ENCODE data around the gene ODF2. TPM values are rescaled to one million over a fixed set of nuclear protein-coding genes. Genes with fewer than 3 reads are reported as not detected.

The ODF2 gene
- total RNA-seq, 1 experiment from 2014 or later, result 31.9 TPM

DNA sequence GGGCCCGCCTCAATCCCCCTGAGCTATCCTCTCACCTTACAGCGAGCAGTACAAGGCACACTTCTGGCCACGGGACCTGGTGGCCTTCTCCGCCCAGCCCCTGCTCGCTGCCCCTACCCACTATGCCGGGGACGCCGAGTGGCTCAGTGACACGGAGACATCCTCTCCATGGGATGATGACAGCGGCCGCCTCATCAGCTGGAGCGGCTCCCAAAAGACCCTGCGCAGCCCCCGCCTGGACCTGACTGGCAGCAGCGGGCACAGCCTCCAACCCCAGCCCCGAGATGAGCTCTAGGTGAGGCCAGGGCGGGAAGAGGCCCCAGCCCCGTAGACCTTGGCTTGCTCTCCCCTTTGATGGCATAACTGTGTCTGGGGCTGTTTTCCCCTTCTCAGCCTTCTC is 20.2 kb upstream of the ODF2 start:
- POLR2A ChIA-PET, result no interaction called here
- no peak for TF ChIP-seq NFE2L1 (CRISPR knock-in tag; IDR thresholded peaks at IDR 0.05)
- no peak for TF ChIP-seq ZNF263 (CRISPR knock-in tag; IDR thresholded peaks at IDR 0.05; ENCODE audit: low read depth)
- TF ChIP-seq, protein P1, sequence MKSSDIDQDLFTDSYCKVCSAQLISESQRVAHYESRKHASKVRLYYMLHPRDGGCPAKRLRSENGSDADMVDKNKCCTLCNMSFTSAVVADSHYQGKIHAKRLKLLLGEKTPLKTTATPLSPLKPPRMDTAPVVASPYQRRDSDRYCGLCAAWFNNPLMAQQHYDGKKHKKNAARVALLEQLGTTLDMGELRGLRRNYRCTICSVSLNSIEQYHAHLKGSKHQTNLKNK (CRISPR knock-in tag; IDR thresholded peaks at IDR 0.05), result no peak
- no peak for TF ChIP-seq CREM (CRISPR knock-in tag; IDR thresholded peaks at IDR 0.05)
- TF ChIP-seq, protein P2, sequence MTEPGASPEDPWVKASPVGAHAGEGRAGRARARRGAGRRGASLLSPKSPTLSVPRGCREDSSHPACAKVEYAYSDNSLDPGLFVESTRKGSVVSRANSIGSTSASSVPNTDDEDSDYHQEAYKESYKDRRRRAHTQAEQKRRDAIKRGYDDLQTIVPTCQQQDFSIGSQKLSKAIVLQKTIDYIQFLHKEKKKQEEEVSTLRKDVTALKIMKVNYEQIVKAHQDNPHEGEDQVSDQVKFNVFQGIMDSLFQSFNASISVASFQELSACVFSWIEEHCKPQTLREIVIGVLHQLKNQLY (CRISPR knock-in tag; IDR thresholded peaks at IDR 0.05), result no peak
- TF ChIP-seq ATF1 (CRISPR knock-in tag; IDR thresholded peaks at IDR 0.05), result no peak
- TF ChIP-seq, protein P3, sequence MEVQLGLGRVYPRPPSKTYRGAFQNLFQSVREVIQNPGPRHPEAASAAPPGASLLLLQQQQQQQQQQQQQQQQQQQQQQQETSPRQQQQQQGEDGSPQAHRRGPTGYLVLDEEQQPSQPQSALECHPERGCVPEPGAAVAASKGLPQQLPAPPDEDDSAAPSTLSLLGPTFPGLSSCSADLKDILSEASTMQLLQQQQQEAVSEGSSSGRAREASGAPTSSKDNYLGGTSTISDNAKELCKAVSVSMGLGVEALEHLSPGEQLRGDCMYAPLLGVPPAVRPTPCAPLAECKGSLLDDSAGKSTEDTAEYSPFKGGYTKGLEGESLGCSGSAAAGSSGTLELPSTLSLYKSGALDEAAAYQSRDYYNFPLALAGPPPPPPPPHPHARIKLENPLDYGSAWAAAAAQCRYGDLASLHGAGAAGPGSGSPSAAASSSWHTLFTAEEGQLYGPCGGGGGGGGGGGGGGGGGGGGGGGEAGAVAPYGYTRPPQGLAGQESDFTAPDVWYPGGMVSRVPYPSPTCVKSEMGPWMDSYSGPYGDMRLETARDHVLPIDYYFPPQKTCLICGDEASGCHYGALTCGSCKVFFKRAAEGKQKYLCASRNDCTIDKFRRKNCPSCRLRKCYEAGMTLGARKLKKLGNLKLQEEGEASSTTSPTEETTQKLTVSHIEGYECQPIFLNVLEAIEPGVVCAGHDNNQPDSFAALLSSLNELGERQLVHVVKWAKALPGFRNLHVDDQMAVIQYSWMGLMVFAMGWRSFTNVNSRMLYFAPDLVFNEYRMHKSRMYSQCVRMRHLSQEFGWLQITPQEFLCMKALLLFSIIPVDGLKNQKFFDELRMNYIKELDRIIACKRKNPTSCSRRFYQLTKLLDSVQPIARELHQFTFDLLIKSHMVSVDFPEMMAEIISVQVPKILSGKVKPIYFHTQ (CRISPR knock-in tag; IDR thresholded peaks at IDR 0.05), result no peak
- TF ChIP-seq, protein P4, sequence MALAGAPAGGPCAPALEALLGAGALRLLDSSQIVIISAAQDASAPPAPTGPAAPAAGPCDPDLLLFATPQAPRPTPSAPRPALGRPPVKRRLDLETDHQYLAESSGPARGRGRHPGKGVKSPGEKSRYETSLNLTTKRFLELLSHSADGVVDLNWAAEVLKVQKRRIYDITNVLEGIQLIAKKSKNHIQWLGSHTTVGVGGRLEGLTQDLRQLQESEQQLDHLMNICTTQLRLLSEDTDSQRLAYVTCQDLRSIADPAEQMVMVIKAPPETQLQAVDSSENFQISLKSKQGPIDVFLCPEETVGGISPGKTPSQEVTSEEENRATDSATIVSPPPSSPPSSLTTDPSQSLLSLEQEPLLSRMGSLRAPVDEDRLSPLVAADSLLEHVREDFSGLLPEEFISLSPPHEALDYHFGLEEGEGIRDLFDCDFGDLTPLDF (CRISPR knock-in tag; IDR thresholded peaks at IDR 0.05), result no peak
- no peak for TF ChIP-seq FOXK1 (CRISPR knock-in tag; IDR thresholded peaks at IDR 0.05)
- no peak for TF ChIP-seq ZNF232 (CRISPR knock-in tag; IDR thresholded peaks at IDR 0.05)
- TF ChIP-seq ZNF138 (CRISPR knock-in tag; conservative IDR thresholded peaks at IDR 0.05), result no peak
- no peak for TF ChIP-seq JAZF1 (CRISPR knock-in tag; IDR thresholded peaks at IDR 0.05)
- DNase-seq (ENCODE audit: low spot score), result no peak
- Mint-ChIP-seq H3K4me1 (peaks cover 9% of the 10 kb centered on the region), H3K36me3 (no peaks in the 10 kb centered on the region), H3K27ac (no peak overlapping the region), H3K27me3 (ENCODE audit: low read depth) (no peaks in the 10 kb centered on the region; the same call in 1 of the 2 replicates), H3K4me3 (no peak overlapping the region), H3K9me3 (no peaks in the 10 kb centered on the region)
- CTCF ChIA-PET, result interaction anchor here (2.8 kb wide), 1 partner anchor 15 kb away, joined by 17 read pairs; the partner anchor contains the start of gene CERCAM
- ATAC-seq, result no peak

DNA sequence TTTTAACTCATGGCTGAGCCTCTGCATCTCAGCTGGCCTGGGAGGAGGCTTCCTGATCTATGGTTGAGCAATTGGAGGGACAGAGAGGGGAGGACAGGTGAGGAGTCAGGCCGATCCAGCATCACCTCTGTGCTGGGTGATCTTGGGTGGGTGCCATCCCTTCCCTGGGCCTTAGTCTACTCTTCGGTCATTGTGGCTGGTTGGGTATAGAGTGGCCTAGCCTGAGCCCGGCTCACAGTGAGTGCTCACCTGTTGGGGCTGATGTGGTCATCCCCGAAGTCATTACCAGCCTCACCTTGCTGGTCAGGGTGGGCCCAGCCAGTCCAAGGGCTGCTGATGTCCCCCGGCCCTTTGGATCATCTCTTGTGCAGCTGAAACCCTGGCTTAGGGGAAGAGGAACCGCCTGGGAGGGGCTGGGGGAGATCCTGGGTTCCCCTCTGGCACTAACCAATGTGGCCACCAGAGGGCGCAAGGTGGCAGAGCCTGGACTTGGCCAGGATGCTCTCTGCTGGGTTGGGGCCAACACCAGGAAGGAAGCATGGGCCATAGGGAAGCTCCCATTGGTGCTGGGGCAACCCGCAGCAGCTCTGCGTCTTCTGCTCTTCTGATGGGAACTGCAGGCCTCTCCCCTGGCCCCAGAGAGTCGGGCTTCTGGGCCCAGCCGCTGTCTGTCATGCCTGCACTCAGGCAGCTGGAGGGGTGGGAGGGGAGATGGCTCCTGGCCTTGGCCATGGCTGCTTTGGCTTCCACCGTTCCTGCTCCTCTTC is 17.3 kb upstream of the ODF2 start:
- Mint-ChIP-seq H3K9me3 (no peaks in the 10 kb centered on the region), H3K4me3 (no peak overlapping the region), H3K27me3 (ENCODE audit: low read depth) (peaks cover 7% of the 10 kb centered on the region; the same call in 1 of the 2 replicates), H3K36me3 (no peaks in the 10 kb centered on the region), H3K27ac (no peak overlapping the region), H3K4me1 (peaks cover 9% of the 10 kb centered on the region)
- DNase-seq (ENCODE audit: low spot score) (peak; percentile 97), ATAC-seq (peak; percentile 98)
- POLR2A ChIA-PET, result interaction anchor here (1.0 kb wide), 1 partner anchor 113 kb away, joined by 5 read pairs; the partner anchor contains the start of gene SPTAN1
- CTCF ChIA-PET, result interaction anchor here (0.5 to 2.7 kb wide), 77 partner anchors 9 to 607 kb away, joined by 3 to 58 read pairs (median 5); partner anchors contain the start of genes BBLN, CERCAM, ENDOG and GLE1
- TF ChIP-seq, protein P5, sequence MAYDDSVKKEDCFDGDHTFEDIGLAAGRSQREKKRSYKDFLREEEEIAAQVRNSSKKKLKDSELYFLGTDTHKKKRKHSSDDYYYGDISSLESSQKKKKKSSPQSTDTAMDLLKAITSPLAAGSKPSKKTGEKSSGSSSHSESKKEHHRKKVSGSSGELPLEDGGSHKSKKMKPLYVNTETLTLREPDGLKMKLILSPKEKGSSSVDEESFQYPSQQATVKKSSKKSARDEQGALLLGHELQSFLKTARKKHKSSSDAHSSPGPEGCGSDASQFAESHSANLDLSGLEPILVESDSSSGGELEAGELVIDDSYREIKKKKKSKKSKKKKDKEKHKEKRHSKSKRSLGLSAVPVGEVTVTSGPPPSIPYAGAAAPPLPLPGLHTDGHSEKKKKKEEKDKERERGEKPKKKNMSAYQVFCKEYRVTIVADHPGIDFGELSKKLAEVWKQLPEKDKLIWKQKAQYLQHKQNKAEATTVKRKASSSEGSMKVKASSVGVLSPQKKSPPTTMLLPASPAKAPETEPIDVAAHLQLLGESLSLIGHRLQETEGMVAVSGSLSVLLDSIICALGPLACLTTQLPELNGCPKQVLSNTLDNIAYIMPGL (CRISPR knock-in tag; IDR thresholded peaks at IDR 0.05), result peak; percentile 46; the same call in 1 of the 2 replicates
- TF ChIP-seq ETV6 (CRISPR knock-in tag; IDR thresholded peaks at IDR 0.05), result peak; percentile 61; the same call in 1 of the 2 replicates
- TF ChIP-seq, protein P6, sequence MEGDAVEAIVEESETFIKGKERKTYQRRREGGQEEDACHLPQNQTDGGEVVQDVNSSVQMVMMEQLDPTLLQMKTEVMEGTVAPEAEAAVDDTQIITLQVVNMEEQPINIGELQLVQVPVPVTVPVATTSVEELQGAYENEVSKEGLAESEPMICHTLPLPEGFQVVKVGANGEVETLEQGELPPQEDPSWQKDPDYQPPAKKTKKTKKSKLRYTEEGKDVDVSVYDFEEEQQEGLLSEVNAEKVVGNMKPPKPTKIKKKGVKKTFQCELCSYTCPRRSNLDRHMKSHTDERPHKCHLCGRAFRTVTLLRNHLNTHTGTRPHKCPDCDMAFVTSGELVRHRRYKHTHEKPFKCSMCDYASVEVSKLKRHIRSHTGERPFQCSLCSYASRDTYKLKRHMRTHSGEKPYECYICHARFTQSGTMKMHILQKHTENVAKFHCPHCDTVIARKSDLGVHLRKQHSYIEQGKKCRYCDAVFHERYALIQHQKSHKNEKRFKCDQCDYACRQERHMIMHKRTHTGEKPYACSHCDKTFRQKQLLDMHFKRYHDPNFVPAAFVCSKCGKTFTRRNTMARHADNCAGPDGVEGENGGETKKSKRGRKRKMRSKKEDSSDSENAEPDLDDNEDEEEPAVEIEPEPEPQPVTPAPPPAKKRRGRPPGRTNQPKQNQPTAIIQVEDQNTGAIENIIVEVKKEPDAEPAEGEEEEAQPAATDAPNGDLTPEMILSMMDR (IDR thresholded peaks at IDR 0.05), result peak; percentile 98
- TF ChIP-seq FOXP1 (CRISPR knock-in tag; IDR thresholded peaks at IDR 0.05; ENCODE audit: borderline replicate concordance), result peak; percentile 63; the same call in 1 of the 2 replicates
- TF ChIP-seq CREM (CRISPR knock-in tag; IDR thresholded peaks at IDR 0.05), result 0 out of 2 replicates have a peak, but pooled peaks have one; percentile 44
- TF ChIP-seq SP1 (CRISPR knock-in tag; conservative IDR thresholded peaks at IDR 0.05), result peak; percentile 26; the same call in 1 of the 2 replicates
- TF ChIP-seq, protein P7, sequence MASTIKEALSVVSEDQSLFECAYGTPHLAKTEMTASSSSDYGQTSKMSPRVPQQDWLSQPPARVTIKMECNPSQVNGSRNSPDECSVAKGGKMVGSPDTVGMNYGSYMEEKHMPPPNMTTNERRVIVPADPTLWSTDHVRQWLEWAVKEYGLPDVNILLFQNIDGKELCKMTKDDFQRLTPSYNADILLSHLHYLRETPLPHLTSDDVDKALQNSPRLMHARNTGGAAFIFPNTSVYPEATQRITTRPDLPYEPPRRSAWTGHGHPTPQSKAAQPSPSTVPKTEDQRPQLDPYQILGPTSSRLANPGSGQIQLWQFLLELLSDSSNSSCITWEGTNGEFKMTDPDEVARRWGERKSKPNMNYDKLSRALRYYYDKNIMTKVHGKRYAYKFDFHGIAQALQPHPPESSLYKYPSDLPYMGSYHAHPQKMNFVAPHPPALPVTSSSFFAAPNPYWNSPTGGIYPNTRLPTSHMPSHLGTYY (CRISPR knock-in tag; IDR thresholded peaks at IDR 0.05), result peak; percentile 21; the same call in 1 of the 2 replicates
- TF ChIP-seq KAT7 (CRISPR knock-in tag; IDR thresholded peaks at IDR 0.05; ENCODE audit: borderline replicate concordance), result no peak
- TF ChIP-seq ZNF121 (CRISPR knock-in tag; IDR thresholded peaks at IDR 0.05), result 0 out of 2 replicates have a peak, but pooled peaks have one; percentile 19
- no peak for TF ChIP-seq IRF2 (CRISPR knock-in tag; IDR thresholded peaks at IDR 0.05; ENCODE audit: borderline replicate concordance, low read depth)
- TF ChIP-seq, protein P8, sequence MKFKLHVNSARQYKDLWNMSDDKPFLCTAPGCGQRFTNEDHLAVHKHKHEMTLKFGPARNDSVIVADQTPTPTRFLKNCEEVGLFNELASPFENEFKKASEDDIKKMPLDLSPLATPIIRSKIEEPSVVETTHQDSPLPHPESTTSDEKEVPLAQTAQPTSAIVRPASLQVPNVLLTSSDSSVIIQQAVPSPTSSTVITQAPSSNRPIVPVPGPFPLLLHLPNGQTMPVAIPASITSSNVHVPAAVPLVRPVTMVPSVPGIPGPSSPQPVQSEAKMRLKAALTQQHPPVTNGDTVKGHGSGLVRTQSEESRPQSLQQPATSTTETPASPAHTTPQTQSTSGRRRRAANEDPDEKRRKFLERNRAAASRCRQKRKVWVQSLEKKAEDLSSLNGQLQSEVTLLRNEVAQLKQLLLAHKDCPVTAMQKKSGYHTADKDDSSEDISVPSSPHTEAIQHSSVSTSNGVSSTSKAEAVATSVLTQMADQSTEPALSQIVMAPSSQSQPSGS (CRISPR knock-in tag; IDR thresholded peaks at IDR 0.05; ENCODE audit: borderline replicate concordance, low read depth), result no peak

Measured in WTC11 (cell line).